Amniotic epithelial cell (primary cell): Measurements from ENCODE around the gene CALM1.

Experiments
- DNase-seq: peaks from one replicate; pipeline ENCODE4 v3.0.0-alpha.2; 2010; ENCODE audit warnings: low read depth

CALM1 gene

DNA sequence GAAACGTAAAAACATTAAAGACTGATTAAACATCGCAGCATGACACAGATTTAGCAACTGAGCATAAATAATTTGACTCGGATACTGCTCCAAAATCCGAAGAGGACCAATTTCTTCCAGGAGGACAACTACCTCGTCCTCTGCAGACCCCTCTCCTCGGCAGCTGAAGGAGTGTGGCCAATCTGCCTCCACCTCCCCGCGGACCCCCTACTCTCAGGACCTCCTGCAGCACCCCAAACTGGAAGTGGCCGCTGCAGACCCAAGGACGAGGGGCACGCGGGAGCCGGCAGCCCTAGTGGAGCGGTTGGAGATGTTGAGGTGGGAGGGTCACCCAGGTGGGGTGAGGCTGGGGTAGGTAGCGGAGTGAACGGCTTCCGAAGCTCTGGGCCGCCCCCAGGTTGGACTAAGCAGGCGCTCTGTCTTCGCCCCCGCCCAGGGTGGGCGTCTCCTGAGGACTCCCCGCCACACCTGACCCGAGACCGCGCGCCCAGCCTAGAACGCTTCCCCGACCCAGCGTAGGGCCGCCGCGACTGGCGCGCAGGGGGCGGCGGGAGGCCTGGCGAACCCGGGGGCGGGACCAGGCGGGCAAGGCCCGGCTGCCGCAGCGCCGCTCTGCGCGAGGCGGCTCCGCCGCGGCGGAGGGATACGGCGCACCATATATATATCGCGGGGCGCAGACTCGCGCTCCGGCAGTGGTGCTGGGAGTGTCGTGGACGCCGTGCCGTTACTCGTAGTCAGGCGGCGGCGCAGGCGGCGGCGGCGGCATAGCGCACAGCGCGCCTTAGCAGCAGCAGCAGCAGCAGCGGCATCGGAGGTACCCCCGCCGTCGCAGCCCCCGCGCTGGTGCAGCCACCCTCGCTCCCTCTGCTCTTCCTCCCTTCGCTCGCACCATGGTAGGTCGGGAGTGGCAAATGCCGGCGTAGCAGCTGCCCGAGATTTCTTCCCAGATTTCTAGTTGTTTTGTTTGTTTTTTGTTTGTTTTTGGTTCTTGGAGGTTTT, at the start of gene CALM1:
CALM1 (plus strand) TSS at position 689 of the 999 bp plus-strand sequence; CDS start at position 891, 202 bp downstream.
- peak; percentile 93 for DNase-seq

DNA sequence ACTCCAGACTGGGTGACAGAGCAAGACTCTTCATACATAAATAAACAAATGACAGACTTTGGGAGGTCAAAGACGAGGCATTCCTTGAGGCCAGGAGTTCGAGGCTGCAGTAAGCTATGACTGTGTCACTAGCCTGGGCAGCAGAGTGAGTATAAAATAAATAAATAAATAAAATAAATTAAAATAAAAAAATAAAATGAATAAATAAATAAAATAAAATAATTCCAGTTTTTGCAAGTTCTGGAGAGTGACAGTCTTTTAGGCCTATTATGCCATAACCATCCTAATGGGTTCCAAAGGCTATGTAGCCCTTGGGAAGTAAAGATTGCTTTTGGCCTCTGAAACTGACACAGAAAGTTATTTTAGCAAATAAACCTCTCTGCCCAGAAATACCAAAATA, 48.6 kb upstream of the CALM1 start:
- no peak for DNase-seq

DNA sequence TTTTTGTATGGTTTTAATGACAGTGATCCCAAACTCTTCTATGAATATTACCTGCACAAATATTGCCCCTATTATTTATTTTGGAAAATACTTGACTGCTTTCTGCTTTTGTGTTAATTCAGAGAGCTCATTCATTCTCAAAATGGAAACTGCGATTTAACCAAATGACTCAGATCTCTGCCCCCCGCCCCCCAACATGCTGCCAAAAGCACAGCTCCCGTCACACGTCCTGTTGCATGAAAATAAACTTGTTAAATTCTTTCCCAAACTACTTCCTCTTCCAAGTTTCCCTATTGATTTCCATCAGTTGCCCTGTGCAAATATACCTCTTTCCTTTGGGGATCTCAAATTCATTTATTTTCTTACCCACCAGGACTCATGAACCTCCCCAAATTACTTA, 47.1 kb upstream of the CALM1 start:
- DNase-seq = no peak

DNA sequence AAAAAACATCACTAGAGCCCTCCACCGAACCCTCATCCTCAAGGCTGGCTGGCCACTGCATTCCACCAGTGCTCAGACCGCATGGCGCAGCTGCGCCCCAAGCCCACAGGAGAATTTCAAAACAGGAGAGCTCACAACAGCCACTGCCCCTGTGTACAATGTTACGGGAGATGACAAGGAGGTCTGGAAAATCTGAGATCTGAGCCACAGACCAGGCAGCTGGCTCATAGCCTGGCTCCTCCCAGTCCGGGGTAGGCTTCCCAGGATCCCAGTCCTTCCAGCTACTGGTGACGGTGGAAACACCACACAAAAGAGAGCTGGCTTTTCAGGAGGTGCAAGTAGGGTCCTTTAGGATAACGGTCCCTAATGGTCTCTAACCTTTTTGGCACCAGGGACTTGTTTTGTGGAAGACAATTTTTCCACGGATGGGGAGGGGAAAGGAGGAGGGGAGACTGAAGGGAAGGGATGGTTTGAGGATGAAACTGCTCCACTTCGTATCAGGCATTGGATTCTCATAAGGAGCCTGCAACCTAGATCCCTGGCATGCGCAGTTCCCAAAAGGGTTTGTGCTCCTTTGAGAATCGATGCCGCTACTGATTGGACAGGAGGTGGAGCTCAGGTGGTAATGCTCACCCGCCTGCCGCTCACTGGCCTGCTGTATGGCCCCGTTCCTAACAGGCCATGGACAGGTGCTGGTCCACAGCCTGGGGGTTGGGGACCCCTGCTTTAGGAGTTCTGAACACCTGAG, 42.1 kb upstream of the CALM1 start:
- peak; percentile 59 for DNase-seq

DNA sequence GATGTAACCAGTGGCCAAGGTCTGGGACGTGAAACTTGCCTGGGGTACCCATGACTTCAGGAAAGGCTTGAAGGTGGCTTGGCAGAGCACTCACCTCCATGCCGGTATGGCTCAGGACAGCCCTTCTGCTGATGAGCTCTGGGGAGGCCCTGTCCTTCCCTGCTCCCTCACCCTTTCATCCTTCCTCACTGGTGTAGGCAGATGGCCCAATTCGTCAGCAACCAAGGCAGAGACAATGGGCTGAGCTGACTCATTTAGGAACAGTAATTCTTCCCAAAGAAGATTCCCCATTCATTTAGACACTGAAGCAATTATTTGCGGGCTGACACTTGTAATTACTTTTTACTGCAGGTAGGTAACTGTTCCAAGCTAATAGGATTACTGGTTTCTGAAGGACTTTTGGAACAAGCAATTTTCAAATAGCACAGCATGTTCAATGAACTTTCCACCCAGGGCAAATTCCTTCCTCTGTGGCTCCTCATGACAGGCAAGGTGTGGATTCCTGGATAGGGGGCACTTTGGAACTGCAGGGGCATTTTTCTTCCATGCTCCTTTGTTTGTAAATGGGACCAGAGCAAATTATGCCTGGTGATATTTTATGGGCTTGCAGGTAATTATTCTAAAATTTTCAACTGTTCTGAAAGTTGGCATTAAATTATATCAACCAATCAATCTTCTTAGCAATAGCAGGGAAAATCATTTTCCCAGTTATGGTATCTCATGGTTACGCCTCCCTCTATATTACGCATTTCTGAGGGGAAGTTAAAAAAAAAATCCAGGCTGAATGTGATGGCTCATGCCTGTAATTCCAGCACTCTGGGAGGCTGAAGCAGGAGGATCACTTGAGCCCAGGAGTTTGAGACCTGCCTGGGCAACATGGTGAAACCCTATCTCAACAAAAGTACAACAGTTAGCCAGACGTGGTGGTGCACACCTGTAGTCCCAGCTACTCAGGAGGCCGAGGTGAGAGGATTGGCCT, 41.0 kb upstream of the CALM1 start:
- DNase-seq = peak; percentile 16

DNA sequence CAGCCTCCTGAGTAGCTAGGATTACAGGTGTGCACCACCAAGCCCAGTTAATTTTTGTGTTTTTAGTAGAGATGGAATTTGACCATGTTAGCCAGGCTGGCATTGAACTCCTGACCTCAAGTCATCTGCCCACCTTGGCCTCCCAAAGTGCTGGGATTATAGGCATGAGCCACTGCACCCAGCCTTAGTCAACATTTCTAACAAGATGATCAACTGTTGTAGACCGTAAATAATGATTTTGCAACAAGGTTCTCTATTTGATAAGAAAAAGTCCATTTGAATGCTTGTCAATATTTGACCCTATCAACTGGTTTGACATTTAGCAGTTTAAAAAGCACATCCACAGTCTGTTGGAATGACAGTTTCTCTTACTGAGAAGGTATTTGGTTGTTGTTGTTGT, 39.9 kb upstream of the CALM1 start:
- no peak for DNase-seq

DNA sequence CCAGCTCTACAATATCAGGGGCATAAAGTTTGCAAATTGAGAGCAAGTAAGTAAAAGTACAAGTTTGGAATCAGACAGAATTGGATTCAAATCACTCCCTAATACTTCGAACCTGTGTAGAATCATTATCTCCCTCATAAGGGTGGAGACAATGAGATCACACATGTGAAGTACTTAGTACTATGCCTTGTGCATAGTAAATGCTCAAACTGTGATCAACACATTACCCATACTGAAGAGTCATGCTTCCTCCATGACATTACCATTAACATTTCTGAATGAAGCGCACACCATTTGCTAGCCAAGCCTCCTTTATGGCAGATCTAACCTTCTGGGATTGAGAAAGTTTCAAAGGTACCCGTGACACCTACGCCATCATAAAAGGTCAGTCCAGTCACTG, 38.5 kb upstream of the CALM1 start:
- no peak for DNase-seq

DNA sequence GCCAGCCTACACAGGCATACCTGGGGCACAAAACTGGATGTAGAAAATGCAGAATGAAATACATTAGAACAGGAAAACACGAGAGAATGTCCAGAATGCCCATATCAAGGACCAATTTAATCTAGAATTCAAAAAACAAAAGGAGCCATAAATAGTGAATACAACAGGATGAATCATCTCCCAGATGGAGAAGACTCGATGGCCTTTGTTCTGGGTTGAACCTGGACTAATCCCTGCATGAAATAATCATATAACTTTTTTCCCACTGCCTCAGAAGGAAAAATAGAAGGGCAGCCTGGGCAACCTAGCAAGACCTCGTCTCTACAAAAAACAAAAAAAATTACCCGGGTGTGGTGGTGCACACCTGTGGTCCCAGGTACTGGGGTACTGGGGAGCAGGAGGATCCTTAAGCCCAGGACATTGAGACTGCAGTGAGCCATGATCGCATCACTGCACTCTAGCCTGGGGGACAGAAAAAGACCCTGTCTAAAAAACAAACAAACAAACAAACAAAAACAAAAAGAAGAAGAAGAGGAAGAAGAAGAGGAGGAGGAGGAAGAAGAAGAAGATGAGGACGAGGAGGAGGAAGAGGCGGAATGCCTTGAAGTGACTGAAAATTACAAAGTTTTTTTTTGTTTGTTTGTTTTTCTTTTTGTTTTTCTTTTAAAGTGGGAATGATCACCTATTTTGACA, 34.8 kb upstream of the CALM1 start:
- DNase-seq = no peak

DNA sequence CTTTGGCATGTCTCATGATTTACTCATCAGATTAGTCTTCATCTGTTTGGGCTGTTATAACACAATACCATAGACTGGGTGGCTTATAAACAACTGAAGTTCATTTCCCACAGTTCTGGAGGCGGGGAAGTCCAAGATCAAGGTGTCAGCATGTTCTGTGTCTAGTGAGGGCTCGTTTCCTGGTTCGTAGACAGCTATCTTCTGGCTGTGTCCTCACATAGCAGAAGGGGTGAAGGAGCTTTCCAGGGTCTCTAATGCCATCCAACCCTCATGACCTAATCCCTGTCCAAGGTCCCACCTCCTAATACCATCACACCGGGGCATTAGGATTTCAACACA, 34.3 kb upstream of the CALM1 start:
- DNase-seq = no peak

DNA sequence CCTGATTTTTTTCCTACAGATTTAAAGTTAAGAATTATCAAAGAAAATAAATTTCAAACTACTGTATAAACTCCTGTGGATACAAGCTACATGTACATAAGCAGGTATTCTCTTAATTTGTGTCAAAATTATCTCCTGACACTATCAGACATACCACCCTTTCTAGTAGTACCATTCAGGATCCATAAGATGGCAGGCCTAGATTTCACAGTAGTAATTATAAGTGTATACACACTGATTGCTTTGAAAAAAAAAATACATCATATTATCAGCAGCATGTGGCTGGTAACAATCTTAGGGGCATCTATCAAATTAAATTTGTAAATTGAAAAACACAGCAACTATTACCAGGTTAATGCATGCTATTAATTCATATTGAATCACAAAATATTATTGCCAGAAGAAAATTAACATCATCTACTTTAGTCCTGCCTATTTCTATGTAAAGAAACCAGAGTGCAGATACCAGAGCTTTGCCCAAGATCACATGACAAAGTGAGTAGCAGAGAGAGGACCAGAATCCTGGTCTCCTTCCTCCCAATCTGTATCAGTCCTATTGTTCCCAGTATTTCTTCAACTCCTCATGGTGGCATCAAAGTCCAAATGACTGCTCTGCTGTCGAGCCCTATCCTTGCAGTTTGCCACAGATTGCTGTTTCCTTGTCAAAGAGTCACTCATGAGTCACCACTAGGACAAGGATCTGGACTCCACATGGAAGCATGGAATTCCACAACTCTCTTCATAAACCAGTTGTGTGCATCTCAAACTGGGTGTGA, 27.7 kb upstream of the CALM1 start:
- DNase-seq = peak; percentile 2

DNA sequence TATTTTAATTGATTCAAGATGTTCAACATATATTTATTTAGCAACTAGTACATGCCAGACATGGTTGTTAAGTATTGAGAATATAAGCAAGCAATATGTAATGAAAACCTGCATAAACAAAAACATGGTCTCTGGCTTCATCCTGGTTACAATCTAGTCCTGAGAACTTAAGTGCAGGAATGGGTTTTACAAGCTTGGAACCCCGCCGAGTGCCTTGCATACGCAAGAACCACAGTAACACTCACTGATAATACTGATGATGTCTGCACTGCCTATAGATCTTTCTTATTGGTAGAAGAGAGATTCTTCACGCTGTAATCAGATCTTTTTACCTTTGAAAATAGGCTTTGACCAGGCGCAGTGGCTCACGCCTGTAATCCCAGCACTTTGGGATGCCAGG, 22.9 kb upstream of the CALM1 start:
- DNase-seq = no peak

DNA sequence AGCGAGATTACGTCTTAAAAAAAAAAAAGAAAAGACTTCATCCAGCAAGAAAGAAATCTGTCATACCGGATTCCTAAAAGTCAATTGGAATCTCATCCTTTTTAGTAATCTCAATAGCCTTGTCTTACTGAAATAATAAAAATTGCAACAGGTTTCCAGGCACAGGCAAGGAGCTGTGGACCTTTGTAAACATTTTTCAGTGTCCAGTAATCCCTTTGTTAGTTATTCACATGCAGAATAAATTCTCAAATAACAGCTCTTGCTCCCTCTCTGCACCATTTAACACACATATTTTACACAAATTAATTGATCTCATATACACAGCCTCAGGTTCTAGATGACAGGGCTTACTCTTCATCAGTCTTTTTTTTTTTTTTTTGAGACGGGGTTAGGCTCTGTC, 22.0 kb upstream of the CALM1 start:
- DNase-seq = no peak

DNA sequence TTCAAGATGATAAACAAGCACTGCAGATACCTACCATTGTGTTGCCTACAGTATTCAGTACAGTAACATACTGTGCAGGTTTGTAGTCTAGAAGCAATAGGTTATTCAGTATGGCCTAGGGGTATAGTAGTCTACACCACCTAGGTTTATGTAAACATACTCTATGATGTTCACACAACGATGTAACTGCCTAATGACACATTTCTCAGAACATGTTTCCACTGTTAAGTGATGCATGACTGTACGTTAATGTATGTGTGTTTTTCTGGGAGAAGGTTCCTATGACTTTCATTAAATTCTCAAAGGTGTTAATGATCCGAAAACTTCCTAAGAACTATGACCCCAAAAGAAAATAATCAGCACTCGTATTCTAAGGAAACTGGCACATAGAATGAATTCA, 20.9 kb upstream of the CALM1 start:
- DNase-seq = no peak

DNA sequence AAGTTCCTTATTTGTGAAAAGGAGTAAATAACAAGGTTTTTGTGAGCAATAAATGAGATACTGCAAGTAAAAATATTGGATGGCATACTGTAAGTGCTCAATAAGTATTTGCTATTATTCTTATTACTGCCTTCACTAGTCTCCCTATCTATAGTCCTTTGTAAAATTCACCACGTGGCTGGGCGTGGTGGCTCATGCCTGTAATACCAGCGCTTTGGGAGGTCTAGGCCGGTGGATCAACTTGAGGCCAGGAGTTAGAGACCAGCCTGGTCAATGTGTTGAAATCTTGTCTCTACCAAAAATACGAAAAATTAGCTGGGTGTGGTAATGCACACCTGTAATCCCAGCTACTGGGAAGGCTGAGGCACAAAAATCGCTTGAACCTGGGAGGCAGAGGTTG, 18.6 kb upstream of the CALM1 start:
- DNase-seq = no peak

DNA sequence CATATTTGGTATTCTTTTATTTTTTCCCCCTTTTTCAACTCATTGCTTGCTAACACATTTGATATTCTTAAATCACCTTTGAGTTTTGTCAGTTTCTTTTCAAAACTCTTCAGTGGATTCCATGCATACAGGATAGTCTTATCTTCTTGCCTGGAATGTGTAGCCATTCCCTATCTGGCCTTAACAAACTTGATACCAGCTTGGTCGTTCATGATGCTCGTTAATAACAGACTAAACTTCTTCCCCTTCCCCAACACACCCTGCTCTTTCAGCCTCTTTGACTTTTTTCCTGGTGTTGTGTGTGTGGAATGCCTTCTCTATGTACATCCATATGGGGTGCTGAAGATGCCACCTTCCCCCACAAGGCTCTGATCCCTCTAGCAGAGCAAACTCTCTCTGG, 17.7 kb upstream of the CALM1 start:
- DNase-seq = no peak

DNA sequence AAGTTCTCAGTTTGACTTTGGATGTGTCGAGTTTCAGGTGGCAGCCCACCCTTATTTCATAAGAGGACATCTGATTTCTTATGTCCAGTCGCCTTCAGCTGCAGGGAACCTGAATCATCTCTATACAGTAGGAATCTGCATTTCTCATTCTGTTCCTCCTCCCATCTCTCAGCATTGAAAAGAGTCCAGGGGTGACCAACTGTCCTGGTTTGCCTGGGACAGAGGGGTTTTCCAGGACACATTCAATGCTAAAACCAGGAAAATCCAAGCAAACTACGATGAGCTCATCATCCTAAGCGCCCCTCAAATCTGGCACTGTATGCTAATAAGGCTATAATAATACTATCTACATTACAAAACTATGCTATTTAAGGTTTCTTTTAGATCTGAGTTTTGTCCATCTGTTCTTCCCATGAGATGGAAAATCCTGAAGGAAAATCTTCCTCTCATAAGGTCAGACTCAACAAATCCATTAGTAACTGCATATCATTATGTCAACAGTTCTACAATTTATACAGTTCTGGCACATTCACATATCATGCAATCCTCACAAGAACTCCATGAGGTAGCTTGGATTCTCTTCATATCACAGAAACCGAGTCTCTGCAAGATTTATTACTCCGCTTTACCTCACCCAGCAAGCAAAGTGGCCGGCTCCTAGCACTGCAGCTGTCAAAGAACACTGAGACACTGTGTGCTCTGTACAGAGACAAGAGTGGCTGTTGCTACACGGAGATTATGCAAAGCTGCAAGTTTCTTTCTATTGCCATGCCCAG, 15.6 kb upstream of the CALM1 start:
- DNase-seq = peak; percentile 86

DNA sequence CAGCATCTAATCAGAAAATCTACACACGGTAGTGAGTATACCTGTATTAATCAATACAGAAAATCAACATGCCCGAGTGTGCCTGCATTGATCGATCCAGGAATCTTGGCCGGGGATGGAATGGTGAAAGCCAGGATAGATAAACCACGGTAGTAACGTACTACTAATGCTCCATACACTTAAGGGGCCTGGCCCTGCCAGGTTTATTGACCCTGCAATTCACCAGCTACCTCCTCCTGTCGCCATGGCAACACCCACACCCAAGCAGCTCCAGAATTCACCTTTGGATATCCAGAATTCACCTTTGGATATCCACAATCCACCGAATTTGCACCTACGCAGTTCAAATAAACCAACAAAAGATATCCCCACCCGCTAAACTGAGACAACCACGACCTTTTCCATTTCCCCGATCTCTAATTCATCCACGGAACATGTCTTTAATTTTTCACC, 14.8 kb upstream of the CALM1 start:
- DNase-seq = no peak

DNA sequence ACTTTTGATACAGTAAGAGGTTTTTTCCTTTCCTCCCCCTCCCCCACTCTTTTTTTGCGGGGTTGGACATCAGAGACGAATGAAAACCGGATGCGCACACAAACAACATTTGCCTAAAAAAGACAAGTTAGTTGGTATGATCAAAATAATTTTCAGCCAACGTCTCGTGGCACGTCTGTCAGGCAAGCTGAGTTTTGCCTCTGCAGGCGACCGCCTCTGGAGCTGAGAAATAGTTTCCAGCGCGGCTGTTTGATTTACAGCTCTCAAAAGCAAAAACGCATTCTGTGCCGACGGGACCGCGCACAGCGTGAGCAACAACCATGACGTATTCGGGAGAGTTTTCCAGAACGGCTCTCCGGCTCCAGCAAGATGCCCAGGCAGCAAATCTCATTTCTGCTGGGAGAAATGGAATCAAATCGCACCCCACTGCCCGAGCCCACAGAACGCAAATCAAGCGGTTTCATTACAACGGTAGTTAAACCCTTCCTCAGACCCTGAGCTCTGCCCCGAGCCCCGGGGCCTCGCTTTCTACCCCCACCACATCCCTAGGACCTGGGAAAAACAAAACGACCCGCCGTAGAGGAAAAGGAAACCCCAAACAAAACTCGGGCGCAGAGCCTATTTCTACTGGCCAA, 14.2 kb upstream of the CALM1 start:
- peak; percentile 84 for DNase-seq

DNA sequence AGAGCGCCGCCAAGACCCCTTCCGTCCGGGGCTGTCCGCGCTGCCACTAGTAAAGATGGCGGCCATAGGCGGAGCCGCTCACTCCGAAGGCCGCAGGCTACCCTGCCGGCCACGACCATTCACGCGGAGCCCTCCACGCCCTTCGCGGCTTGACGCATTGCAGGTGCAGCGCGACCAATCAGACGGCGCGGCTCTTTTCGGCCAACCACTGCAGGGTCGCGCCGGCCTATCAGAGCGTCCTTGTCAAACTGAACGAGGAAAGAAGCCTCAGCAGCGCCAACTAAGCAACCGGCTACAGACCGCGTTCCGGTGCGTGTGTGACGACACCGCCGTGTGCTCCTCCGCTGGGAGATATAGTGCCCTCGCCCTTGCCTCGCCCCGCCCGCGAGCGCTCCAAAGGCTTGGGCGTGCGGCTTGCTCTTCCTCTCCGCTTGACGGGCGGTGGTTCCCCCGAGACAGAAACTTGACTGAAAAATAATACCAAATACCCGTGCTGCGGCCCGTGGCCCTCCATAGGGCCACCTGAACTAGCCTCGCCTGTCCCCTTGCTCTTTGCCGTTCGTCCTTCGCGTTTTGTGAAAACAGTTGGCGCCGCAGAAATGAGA, 13.6 kb upstream of the CALM1 start:
- DNase-seq = peak; percentile 100
